Measurements from ENCODE around the gene KAT2B. TPM values are rescaled to one million over a fixed set of nuclear protein-coding genes. Genes with fewer than 3 reads are reported as not detected.

KAT2B gene
- total and polyA plus RNA-seq, 4 donors = 7.5 to 58.5 (median 16.3) TPM

DNA sequence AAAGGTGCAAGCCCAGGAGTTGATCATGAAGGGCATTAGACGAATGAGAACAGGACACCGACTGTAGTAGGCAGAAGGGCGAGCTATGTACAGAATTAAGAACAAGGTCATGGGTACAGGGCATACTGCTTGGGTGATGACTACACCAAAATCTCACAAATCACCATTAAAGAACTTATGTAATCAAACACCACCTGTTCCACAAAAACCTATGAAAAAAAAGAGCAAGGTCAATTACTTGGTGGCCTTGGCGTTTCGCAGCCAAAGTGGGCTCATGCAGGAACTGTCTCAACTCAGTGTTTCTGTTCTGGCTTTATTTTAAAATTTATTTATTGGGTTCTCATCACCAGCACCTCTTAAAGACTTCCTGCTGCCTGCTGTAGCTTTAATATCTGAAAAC, 2.1 kb downstream of the KAT2B start:
- TF ChIP-seq FOXA2 (IDR thresholded peaks at IDR 0.05) (no peak), HNF4A (conservative IDR thresholded peaks at IDR 0.05) (no peak), FOXA1 (IDR thresholded peaks at IDR 0.05) (no peak), EGR1 (IDR thresholded peaks at IDR 0.05; ENCODE audit: low read depth in 2 of 2) (no peak), JUND (IDR thresholded peaks at IDR 0.05) (no peak), RAD21 (IDR thresholded peaks at IDR 0.05) (no peak), GABPA (IDR thresholded peaks at IDR 0.05 in 1 of 2, conservative IDR thresholded peaks at IDR 0.05 in 1 of 2) (no peak), RXRA (IDR thresholded peaks at IDR 0.05) (no peak), YY1 (IDR thresholded peaks at IDR 0.05) (no peak), NR2F2 (IDR thresholded peaks at IDR 0.05) (no peak), TAF1 (conservative IDR thresholded peaks at IDR 0.05) (no peak), SP1 (IDR thresholded peaks at IDR 0.05) (no peak), HNF4G (IDR thresholded peaks at IDR 0.05) (no peak), ATF3 (IDR thresholded peaks at IDR 0.05) (no peak)
- TF ChIP-seq, protein P1, sequence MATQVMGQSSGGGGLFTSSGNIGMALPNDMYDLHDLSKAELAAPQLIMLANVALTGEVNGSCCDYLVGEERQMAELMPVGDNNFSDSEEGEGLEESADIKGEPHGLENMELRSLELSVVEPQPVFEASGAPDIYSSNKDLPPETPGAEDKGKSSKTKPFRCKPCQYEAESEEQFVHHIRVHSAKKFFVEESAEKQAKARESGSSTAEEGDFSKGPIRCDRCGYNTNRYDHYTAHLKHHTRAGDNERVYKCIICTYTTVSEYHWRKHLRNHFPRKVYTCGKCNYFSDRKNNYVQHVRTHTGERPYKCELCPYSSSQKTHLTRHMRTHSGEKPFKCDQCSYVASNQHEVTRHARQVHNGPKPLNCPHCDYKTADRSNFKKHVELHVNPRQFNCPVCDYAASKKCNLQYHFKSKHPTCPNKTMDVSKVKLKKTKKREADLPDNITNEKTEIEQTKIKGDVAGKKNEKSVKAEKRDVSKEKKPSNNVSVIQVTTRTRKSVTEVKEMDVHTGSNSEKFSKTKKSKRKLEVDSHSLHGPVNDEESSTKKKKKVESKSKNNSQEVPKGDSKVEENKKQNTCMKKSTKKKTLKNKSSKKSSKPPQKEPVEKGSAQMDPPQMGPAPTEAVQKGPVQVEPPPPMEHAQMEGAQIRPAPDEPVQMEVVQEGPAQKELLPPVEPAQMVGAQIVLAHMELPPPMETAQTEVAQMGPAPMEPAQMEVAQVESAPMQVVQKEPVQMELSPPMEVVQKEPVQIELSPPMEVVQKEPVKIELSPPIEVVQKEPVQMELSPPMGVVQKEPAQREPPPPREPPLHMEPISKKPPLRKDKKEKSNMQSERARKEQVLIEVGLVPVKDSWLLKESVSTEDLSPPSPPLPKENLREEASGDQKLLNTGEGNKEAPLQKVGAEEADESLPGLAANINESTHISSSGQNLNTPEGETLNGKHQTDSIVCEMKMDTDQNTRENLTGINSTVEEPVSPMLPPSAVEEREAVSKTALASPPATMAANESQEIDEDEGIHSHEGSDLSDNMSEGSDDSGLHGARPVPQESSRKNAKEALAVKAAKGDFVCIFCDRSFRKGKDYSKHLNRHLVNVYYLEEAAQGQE (IDR thresholded peaks at IDR 0.05) = no peak
- TF ChIP-seq, protein P2, sequence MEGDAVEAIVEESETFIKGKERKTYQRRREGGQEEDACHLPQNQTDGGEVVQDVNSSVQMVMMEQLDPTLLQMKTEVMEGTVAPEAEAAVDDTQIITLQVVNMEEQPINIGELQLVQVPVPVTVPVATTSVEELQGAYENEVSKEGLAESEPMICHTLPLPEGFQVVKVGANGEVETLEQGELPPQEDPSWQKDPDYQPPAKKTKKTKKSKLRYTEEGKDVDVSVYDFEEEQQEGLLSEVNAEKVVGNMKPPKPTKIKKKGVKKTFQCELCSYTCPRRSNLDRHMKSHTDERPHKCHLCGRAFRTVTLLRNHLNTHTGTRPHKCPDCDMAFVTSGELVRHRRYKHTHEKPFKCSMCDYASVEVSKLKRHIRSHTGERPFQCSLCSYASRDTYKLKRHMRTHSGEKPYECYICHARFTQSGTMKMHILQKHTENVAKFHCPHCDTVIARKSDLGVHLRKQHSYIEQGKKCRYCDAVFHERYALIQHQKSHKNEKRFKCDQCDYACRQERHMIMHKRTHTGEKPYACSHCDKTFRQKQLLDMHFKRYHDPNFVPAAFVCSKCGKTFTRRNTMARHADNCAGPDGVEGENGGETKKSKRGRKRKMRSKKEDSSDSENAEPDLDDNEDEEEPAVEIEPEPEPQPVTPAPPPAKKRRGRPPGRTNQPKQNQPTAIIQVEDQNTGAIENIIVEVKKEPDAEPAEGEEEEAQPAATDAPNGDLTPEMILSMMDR (IDR thresholded peaks at IDR 0.05; ENCODE audit: low read depth, low read length, missing input control) = no peak
- TF ChIP-seq, protein P3, sequence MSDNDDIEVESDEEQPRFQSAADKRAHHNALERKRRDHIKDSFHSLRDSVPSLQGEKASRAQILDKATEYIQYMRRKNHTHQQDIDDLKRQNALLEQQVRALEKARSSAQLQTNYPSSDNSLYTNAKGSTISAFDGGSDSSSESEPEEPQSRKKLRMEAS (IDR thresholded peaks at IDR 0.05) = no peak
- TF ChIP-seq, protein P4, sequence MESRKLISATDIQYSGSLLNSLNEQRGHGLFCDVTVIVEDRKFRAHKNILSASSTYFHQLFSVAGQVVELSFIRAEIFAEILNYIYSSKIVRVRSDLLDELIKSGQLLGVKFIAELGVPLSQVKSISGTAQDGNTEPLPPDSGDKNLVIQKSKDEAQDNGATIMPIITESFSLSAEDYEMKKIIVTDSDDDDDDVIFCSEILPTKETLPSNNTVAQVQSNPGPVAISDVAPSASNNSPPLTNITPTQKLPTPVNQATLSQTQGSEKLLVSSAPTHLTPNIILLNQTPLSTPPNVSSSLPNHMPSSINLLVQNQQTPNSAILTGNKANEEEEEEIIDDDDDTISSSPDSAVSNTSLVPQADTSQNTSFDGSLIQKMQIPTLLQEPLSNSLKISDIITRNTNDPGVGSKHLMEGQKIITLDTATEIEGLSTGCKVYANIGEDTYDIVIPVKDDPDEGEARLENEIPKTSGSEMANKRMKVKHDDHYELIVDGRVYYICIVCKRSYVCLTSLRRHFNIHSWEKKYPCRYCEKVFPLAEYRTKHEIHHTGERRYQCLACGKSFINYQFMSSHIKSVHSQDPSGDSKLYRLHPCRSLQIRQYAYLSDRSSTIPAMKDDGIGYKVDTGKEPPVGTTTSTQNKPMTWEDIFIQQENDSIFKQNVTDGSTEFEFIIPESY (IDR thresholded peaks at IDR 0.05) = no peak
- Histone ChIP-seq H3K36me3 (ENCODE audit: control insufficient read depth in 4 of 4, insufficient read depth in 3 of 4, low read depth in 1 of 4, low read length in 3 of 4) (no peaks in the 10 kb centered on the region), H3K27me3 (ENCODE audit: control insufficient read depth in 4 of 4, insufficient read depth in 4 of 4, low read length in 3 of 4) (no peaks in the 10 kb centered on the region), H3K27ac (ENCODE audit: low read depth in 1 of 2, low read length in 2 of 2) (peak overlapping the region in 1 of 2 donors; percentile 97), H3K9ac (ENCODE audit: low read depth in 1 of 2, low read length in 2 of 2) (peak overlapping the region in 1 of 2 donors; percentile 87), H3K4me1 (ENCODE audit: control insufficient read depth in 4 of 4, insufficient read depth in 4 of 4, low read length in 3 of 4) (peaks cover 6 to 45% (median 38%) of the 10 kb centered on the region in 4 donors), H3K9me3 (ENCODE audit: control insufficient read depth in 4 of 4, low read length in 3 of 4) (no peaks in the 10 kb centered on the region), H3K4me3 (ENCODE audit: low read depth in 1 of 3, low read length in 3 of 3) (no peak overlapping the region)
- DNase-seq (ENCODE audit: low spot score) = no peak
- 77% methylated on average over 5 of the region's 5 CpGs for WGBS
